NCI-H82 treated with DMSO at 0.1 percent for 48 hours (cell line): ENCODE data around the gene PRR35.
A peak's percentile ranks its signal among the peaks of the same experiment; 100 is the strongest.

Source experiments
- DNase-seq: peaks from one replicate; lab custom pipeline; 2025; ENCODE audit not compliant: unreplicated experiment; lab: John Stamatoyannopoulos, UW

The PRR35 gene

DNA sequence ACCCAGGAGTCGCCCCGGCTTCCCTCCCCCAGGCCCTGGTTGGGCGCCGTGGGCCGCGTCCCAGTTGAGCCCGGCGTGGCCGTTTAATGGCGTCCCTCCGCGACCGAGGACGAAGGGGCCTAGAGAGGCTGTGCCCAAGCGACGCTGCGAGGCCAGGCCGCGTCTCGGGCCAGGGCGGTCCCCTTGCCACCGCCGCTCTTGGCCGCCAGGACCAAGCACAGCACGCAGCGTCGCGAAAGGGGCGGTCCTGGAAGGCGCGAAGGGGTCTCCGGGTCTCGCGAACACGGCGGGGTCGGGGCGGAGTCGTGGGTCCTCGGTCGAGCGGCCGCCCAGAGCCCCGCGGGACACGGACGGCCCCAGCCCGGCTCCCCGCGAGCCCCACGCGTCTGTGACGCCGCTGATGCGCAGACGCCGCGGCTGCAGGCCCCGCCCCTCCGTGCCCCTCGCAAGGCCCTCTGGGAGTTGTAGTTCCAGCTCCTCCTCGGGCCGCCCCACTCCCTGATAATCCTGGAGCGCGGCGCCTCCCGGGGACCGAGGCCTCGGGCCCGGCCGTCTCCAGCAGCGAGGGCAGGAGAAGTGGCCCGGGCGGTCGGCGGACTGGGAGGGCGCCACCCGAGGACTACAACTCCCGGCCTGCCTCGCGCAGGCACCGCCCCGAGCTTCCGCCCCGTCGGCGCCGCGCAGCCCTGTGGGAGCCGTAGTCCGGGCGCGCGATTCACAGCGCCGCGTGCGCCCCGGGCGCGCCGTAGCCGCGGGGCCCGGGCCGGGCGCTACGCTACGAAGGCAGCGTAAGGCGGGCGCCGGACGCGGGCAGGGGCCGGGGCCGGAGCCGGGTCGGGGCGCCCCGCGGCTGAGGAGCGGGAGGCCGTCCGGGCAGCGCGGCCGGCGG is 32.9 kb upstream of the PRR35 start, which contains the start of gene CAPN15:
Gene CAPN15 (plus strand): TSS at position 698 of the 889 bp plus-strand sequence. CDS start 19,127 bp downstream, outside the sequence.
- DNase-seq: peak; percentile 47

DNA sequence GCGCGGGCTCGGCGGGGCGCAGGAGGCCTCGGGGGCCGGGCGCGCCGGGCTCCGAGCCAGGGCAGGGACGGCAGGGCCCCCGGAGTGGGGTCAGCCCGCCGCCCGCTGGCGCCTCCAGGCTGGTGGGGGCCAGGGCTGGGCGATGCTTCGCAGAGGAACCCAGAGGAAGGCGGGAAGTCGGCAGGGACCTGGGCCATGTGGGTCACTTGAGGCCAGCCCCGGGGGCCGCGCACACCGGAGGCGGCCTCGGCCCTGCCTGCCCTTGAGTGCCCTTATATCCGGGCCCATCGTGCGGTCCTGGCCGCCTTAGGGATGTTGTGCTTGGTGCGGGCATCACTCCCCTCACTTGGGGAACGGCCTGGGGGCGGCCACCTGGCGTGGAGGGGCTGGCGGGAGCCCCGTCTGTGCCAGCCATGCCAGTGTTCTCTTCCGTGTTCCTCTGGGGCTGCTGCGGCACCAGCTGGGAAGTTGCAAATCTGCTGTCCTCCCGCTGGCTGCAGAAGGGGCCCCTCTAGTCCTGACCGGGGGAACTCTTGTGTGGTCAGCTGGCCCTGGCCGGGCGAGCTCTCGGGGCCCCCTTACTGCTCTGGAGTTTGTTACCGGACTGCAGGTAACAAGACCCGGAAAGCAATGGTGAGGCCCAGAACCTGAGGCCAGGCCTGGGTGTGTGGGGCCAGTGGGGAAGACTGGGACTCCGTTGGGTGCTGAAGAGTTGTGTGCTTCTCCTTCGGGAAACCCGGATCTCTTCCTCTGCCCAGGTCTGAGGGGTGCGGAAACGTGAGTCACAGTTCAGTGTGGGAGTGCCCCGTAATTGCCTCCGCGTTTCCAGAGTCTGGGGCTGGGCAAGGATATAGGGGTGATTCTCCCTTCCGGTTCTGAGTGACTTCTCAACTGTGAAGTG is 31.8 kb upstream of the PRR35 start:
- DNase-seq: no peak

DNA sequence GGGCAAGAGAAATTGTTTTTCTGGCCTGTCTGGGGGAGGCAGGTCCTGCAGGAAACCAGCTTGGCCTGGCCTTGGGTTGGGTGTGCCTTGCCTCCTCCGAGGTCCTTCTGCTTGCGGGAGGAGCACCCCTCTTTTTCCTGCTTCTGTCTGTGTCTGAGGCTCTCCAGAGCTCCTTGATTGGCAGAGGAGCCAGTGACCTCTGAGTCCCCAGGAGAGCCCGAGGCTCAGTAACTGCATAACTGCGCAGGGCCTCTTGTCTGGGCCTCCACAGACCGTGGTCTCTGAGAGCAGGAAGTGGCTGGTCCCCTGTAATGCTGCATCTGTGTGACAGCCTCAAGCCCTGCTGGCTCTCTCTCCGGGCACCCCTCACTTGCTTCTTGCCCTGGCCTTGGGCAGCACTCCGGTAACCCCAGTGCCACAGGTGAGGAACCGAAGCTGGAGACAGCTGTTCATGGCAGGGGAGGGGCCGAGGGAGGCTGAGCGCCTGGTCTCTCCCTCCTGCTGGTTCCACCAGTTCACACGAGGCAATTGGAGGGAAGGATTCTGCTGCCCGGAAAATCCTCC is 31.1 kb upstream of the PRR35 start:
- no peak for DNase-seq

DNA sequence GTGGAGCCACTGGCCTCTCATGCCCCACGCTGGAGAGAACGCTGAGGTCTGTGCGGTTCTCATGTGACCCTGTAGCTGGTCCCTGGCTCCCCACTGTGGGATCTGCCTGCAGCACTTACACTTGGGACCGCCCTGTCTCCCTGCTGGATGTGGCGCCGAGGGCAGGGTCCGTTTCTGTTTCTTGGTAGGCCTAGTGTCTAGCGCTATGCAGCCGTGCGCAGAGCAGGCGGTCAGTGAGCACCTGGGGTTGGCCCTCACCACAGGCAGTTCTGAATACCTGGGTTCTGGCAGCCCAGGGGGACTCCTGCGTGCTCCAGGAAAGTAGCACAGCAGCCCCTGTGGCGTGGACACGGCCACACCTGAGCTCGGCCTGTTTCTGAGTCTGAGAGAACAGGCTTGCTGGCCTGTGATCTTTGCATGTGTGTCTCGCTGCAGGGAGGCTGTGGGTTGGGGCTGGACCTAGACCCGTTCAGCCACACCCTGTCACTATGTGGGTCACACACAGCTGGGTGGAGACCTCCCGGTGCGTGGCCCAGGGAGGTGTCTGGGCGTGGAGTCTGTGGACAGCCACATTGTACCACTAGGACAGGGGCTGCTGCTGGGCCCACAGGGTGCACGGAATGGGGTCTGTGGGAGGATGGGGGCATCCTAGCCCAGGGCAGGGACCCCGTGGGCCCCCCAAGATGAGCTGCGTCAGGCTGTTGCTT is 29.9 kb upstream of the PRR35 start:
- DNase-seq: no peak

- DNase-seq: no peak
Observed at GRCh38 chr16:531494-532125, 28.6 kb upstream of the PRR35 start.

DNA sequence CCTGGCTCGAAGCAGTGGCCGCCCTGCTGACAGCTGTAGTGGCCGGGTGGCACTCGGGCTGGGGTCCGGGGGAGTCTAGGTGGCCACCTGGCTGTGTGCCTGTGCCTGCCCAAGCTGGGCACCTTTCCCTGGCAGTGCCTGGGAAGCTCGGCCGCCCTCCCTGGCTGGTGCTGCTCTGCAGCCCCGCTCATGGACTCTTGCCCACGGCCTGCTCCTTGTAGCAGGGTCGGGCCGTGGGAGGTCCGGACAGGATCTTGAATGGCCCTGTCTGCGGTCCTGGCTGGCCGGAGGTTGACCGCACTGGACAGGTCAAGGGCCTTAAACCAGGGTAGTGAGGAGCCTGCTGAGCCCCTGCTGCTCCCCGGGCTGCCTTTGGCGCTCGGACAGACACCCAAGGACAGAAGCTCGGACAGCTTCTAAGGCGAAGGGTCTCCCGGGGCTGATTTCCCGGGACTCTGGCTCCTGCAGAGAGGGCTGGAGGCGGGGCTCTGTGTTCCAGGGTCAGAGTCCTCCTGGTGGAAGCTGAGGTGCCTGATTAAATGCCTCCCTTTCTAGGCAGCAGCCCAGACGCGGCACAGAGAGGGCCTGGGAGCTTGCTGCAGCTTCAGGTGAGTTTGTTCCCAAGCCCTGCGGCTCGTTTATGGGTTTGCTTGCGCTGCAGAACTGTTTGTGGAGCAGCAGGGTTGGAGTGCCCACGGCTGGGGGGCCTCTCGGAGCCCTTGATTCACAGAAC is 26.6 kb upstream of the PRR35 start:
- no peak for DNase-seq

DNA sequence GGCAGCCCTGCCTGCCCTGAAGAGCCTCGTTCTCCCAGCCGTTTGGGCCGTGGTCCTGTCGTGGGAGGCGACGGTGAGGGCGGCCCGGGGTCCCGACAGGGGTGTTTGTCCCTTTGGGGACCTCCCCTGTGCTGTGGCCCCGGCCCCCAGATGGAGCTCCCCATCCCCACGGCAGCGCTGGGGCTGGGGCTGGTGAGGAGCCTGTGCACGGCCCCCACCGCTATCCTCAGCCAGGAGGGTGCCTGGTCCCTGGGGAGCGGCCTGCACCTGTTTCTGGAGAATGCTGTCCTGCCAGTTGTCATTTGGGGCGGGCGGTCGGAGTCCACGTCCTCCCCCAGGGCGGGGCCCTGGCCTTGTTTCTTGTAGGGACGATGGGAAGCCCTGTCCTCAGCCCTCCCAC is 26.1 kb upstream of the PRR35 start:
- DNase-seq: no peak

- DNase-seq: no peak
Observed at GRCh38 chr16:534856-535445, 25.2 kb upstream of the PRR35 start.

DNA sequence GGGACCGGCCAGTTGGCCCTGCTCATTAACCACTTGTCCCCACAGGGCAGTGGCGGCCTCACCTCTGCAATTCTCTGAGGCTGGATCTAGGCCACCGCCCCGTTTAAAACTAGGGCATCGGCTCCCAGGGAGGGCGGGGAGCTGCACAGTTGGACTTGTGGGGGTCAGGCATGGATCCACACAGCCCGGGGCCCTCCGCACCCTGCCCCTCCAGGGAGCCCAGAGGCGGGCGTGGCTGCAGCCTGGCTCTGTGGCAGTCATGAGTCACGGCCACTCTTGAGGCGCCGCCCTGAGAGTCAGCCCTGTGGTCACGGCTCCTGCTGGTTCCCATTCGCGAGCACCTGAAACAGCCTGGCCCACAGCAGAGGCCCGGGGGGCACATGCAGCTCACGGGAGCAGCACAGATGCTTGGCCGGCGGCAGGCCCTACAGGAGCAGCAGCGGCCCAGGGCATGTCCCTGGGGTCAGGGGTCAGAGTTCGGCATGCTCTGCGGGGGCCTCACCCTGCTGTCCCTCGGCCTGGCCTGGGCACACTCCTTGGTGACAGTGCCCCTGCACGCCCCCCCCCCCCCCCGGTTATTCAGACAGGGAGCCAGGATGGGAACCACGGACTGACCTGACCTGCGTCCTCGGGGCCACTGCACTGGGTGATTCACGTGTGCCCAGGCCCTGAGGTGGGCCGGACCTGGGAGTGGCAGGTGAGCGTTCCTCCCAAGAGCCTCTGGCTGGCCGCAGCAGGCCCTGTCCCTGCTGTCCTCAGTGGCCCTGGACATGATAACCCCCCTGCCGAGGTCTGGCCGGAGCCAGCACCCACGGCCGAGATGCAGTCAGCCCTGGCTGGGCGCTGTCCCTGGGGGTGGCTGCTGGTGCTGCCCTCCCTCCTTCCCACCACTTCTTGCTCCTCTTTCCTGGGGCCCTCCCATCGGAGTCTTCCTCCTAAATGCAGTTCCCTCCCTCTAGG is 24.5 kb upstream of the PRR35 start:
- no peak for DNase-seq

DNA sequence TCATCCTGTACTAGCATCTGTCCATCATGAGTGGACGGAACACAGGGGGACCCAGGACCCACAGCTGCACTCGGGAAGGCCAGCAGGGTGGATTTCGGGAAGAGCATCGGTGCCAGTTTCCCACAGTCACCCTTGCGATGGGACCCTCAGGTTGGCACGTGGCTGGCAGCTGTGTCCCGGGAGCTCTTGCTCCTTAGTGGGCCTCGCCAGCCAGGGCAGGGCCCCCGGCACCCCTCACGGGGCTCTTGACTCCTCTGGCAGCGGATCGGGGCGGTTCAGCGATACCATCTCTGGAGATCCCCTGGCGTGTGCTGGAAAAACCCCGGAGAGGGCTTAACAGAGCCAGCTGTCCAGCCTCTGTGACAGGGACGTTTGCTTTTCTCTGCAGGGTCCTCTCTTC is 23.4 kb upstream of the PRR35 start:
- no peak for DNase-seq

DNA sequence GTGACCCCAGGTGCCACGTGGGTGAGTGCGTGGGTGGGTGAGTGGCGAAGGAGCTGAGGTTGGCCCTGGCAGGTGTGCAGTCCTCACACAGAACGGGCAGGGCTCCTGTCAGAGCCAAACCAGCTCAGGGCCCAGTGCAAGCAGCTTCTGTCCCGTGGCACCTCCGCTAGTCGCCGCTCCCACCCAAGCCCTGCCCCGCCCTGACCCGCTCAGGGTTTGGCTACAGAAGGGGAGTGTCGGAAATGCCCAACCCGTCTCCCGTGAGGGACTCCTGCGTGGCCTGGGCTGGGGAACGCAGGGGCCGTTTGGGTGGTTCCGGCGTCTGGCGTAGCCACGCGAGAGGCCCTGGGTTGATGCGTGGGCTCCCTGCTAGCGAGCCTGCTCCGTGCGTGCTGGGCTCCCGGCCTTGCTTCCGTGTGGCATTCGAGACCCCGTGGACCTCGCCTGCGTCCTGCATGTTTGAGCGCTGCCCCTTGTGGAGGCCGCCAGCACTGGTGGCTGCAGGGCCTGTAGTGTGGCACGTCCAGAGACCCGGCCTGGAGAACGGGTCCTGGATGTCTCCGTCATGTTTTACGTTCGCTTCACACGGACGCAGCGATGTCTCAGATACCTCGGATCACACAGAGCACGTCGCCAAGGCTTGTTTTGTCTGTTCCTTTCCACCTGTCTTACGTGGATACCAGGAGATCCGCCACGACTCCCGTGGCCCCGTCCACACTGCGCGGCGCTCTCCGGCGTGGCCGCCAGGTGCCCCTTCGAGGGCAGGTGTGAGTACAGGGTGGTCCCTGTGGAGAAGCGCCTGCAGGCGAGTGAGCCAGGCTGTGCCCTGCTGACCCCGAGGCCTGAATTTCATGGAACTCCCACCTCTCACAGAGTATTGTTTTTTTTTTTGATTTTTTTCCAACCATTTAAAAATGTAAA is 22.5 kb upstream of the PRR35 start:
- DNase-seq: no peak

- DNase-seq: no peak
Observed at GRCh38 chr16:539901-540530, 20.2 kb upstream of the PRR35 start.

- DNase-seq: no peak
Observed at GRCh38 chr16:540645-541340, 19.4 kb upstream of the PRR35 start.

GRCh38 chr16:543301-544164 is 16.7 kb upstream of the PRR35 start:
- DNase-seq: no peak

- no peak for DNase-seq
Observed at GRCh38 chr16:544517-544916, 15.7 kb upstream of the PRR35 start.
